SH-SY5Y (cell line): ENCODE data around the gene TMEM132C.

ENCODE experiments used
- GATA2 ChIP-seq: IDR thresholded peaks from 2 replicates; pipeline ENCODE4 v1.6.1; 2011; ENCODE audit warnings: mild to moderate bottlenecking, low read depth, low read length
- GATA3 ChIP-seq: IDR thresholded peaks from 2 replicates; pipeline ENCODE4 v1.6.1; 2011; ENCODE audit warnings: low read depth, mild to moderate bottlenecking, low read length, moderate library complexity

DNA sequence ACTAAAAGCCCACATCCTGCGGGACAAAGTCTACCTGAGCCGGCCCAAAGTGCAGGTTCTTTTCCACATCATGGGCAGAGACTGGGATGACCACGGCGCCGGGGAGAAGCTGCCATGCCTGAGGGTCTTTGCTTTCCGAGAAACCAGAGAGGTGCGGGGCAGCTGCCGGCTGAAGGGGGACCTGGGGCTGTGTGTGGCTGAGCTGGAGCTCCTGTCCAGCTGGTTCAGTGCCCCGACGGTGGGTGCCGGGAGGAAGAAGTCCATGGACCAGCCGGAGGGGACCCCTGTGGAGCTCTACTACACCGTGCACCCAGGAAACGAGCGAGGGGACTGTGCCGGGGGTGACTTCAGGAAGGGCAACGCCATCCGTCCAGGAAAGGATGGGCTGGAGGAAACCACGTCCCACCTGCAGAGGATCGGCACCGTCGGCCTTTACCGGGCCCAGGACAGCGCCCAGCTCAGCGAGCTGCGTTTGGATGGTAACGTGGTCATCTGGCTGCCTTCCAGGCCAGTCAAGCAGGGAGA is 148.1 kb downstream of the TMEM132C start:
- TF ChIP-seq GATA2, result no peak
- TF ChIP-seq GATA3, result no peak
